C4-2B (cell line): Measurements from ENCODE around the gene ST8SIA6.

Experiments used
- ZFX ChIP-seq: fragments of 450-650 bp; IDR thresholded peaks from 2 replicates; pipeline ENCODE4 v1.6.1; 2017
- TF ChIP-seq, protein P1 (sequence below): fragments of 450-650 bp; conservative IDR thresholded peaks from 2 replicates; pipeline ENCODE4 v1.5.1; 2017; ENCODE audit warnings: mild to moderate bottlenecking

DNA sequence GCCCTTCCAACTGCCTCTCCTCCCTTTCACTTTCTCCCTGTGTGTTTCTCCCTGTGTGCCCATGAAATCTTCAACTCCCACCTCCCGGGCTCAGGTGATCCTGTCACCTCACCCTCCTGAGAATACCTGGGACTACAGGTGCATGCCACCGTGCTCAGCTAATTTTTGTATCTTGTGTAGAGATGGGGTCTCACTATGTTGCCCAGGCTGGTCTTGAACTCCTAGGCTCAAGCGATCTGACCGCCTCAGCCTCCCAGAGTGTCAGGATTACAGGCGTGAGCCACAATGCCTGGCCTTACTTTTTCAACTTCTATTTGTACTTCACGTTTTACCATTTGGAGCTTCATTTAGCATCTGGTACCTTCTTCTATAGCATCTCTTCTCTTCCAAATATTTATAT lies 24.9 kb downstream of the ST8SIA6 start:
- TF ChIP-seq, protein P1, sequence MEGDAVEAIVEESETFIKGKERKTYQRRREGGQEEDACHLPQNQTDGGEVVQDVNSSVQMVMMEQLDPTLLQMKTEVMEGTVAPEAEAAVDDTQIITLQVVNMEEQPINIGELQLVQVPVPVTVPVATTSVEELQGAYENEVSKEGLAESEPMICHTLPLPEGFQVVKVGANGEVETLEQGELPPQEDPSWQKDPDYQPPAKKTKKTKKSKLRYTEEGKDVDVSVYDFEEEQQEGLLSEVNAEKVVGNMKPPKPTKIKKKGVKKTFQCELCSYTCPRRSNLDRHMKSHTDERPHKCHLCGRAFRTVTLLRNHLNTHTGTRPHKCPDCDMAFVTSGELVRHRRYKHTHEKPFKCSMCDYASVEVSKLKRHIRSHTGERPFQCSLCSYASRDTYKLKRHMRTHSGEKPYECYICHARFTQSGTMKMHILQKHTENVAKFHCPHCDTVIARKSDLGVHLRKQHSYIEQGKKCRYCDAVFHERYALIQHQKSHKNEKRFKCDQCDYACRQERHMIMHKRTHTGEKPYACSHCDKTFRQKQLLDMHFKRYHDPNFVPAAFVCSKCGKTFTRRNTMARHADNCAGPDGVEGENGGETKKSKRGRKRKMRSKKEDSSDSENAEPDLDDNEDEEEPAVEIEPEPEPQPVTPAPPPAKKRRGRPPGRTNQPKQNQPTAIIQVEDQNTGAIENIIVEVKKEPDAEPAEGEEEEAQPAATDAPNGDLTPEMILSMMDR = no peak
- no peak for TF ChIP-seq ZFX
